ENCODE results near the gene CAPN1.

DNA sequence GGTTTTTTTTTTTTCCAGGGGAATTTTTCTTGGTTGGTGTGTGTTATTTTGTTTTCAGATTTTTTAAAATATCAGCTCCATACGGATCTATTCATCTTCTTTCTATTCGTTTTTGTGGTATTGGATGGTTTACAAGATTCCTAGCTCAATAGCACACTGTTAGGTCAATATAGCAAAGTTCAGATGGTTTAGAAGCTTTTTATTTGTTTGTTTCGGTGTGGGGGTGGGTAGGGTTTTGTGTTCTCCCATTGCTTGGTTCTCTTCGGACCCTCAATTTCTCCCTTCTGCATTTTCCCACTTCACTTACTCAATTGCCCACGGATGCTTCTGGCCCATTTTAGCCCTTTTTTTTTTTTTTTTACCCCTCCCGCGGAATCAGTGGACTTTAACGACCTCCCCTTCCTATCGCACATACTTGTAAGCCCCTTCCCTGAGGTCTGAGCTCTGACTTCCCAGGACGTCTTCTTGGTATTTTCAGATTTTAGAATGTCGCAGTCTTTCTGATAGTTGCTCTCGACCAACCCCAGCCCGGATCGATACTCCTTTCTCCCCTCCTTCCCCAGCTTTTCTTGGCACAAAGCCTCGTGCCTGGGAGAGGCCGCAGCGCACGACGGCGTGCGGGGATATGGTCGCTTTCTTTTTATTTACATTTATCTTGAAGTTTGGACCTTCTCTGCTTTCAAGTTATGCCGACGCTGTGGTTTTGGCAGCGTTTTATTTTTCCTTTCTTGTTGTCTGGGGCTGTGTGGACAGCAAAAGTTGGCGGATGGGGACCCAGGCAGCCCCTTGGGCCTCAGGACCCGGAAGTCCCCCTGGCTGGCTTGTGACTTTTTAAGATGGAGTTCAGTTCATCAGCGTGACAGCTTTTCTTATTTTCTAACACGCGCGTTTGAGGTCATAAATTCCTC is 16.1 kb upstream of the CAPN1 start:
- TF ChIP-seq CTCF (IDR thresholded peaks at IDR 0.05) = no peak
- no peak for TF ChIP-seq POLR2A (IDR thresholded peaks at IDR 0.05)
- TF ChIP-seq EP300 (IDR thresholded peaks at IDR 0.05) = no peak
- TF ChIP-seq POLR2AphosphoS5 (IDR thresholded peaks at IDR 0.05) = no peak

All from suprapubic skin (tissue), 4 donors.